Muscle of leg (tissue), 11 donors: ENCODE measurements around the gene GAB2. TPM values are rescaled to one million over a fixed set of nuclear protein-coding genes. Genes with fewer than 3 reads are reported as not detected.
A peak's percentile ranks its signal among the peaks of the same experiment; 100 is the strongest.
"Not testable (repeated sequence)": the region's sequence is repeated elsewhere in the genome, so short reads cannot be mapped to it uniquely, and the experiment has no call there.

Experiments used
- DNase-seq: peaks from one replicate; pipeline ENCODE4 v3.0.0; 2013
- H3K27ac ChIP-seq: one replicate; pipeline ENCODE4 v1.5.1; 2013; ENCODE audit warnings: mild to moderate bottlenecking, low read length, control low read depth
- H3K27me3 ChIP-seq: one replicate; pipeline ENCODE4 v1.6.1; 2013; ENCODE audit warnings: low read length; ENCODE audit not compliant: control insufficient read depth, insufficient read depth
- H3K36me3 ChIP-seq: one replicate; pipeline ENCODE4 v1.6.1; 2013; ENCODE audit warnings: low read length; ENCODE audit not compliant: control insufficient read depth, insufficient read depth
- H3K4me1 ChIP-seq: one replicate; pipeline ENCODE4 v1.6.1; 2013; ENCODE audit warnings: low read length; ENCODE audit not compliant: control insufficient read depth, insufficient read depth
- H3K4me3 ChIP-seq: one replicate; pipeline ENCODE4 v1.5.1; 2013; ENCODE audit warnings: low read length, control low read depth
- H3K9me3 ChIP-seq: replicated peaks from 2 replicates; pipeline ENCODE4 v1.6.1; 2013; ENCODE audit warnings: low read depth, low read length; ENCODE audit not compliant: control insufficient read depth
- WGBS: methylation state at CpG from one replicate; pipeline ENCODE4 v1.1.5; 2013; ENCODE audit warnings: missing lambda C conversion rate; ENCODE audit not compliant: insufficient coverage; 5-methylcytosine and 5-hydroxymethylcytosine counted together
- polyA plus RNA-seq, 8 donors: library from polyadenylated mRNA; unstranded; fragments of 120-200 nt; gene quantifications; one replicate each; pipeline versions ENCODE4 v1.2.1 to v1.2.3, GENCODE V29; 2013; ENCODE audit warnings: inconsistent platforms in 1 of 8, low replicate concordance in 1 of 8; ENCODE audit not compliant: insufficient read length in 8 of 8, insufficient read depth in 1 of 8
- total RNA-seq: library from RNA; stranded (reverse); fragments of 120-200 nt; gene quantifications from one replicate; pipeline ENCODE4 v1.2.4, GENCODE V29; 2013

GAB2 gene
- total and polyA plus RNA-seq, 9 donors, result 9.6 to 18.8 (median 14.2) TPM

GRCh38 chr11:78290293-78291176 is 127.1 kb downstream of the GAB2 start:
- Histone ChIP-seq H3K4me3 (no peak overlapping the region), H3K9me3 (peaks cover 7% of the 10 kb centered on the region), H3K27ac (no peak overlapping the region), H3K27me3 (no peaks in the 10 kb centered on the region), H3K36me3 (no peaks in the 10 kb centered on the region), H3K4me1 (no peaks in the 10 kb centered on the region)
- DNase-seq, result peak; percentile 50
- 100% methylated on average over 2 of the region's 6 CpGs for WGBS

- H3K9me3 ChIP-seq, result peaks cover 7% of the 10 kb centered on the region
- H3K27ac ChIP-seq, result no peak overlapping the region
- no peaks in the 10 kb centered on the region for H3K36me3 ChIP-seq
- no peaks in the 10 kb centered on the region for H3K4me1 ChIP-seq
- H3K4me3 ChIP-seq, result no peak overlapping the region
- DNase-seq, result no peak
- no peaks in the 10 kb centered on the region for H3K27me3 ChIP-seq
- WGBS, result 74% methylated on average over 4 of the region's 7 CpGs
Measured at GRCh38 chr11:78289552-78290292, 127.9 kb downstream of the GAB2 start.

DNA sequence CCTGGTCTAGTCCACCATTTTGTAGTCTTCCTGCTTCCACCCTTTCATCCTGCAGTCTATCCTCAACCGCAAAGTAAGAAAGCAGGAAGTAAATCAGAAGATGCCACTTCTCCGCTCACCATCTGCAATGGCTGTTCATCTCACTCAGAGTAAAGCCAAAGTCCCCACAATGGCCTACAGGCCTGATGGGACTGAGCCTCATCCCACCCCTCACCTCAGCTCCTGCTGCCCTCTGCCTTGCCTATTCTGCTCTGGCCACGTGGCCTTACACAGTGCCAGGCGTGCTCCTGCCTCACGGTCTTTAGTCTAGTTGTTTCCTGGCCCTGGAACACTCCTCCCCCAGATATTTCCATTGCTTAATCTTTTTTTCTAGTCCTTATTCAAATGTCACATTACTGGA is 133.4 kb downstream of the GAB2 start:
- Histone ChIP-seq H3K4me3 (no peak overlapping the region), H3K27ac (no peak overlapping the region), H3K27me3 (no peaks in the 10 kb centered on the region), H3K4me1 (no peaks in the 10 kb centered on the region), H3K9me3 (peaks cover 7% of the 10 kb centered on the region), H3K36me3 (peaks cover 3% of the 10 kb centered on the region)
- DNase-seq, result no peak
- 83% methylated on average over 5 of the region's 5 CpGs for WGBS

DNA sequence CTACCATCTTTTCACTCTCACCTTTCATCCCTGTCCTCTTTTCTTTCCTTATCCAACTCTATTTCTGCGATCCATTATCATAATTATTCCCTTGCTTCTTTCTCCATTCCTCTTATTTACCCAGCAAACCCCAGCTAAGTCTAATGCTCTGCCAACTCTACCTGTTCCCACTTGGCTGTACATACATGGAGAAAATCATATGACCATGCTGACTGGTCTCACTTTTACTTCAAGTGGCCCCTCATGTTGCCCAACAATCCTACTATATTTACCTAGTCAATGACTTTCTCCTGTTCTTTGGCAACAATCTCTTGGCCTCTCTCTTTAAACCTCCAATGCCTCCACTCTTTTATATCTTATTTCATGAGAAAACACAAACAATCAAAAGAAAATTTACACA is 134.8 kb downstream of the GAB2 start:
- peaks cover 3% of the 10 kb centered on the region for H3K36me3 ChIP-seq
- no peak for DNase-seq
- no peaks in the 10 kb centered on the region for H3K4me1 ChIP-seq
- 88% methylated on average over 1 of the region's 1 CpG for WGBS
- H3K27ac ChIP-seq, result no peak overlapping the region
- H3K4me3 ChIP-seq, result no peak overlapping the region
- H3K9me3 ChIP-seq, result no peaks in the 10 kb centered on the region
- H3K27me3 ChIP-seq, result no peaks in the 10 kb centered on the region

- DNase-seq, result no peak
- no peaks in the 10 kb centered on the region for H3K9me3 ChIP-seq
- H3K4me1 ChIP-seq, result peaks cover 5% of the 10 kb centered on the region
- H3K27ac ChIP-seq, result no peak overlapping the region
- 100% methylated on average over 1 of the region's 2 CpGs for WGBS
- no peaks in the 10 kb centered on the region for H3K27me3 ChIP-seq
- H3K4me3 ChIP-seq, result no peak overlapping the region
- H3K36me3 ChIP-seq, result peaks cover 3% of the 10 kb centered on the region
Measured at GRCh38 chr11:78281511-78281910, 136.1 kb downstream of the GAB2 start.

- Histone ChIP-seq H3K27me3 (no peaks in the 10 kb centered on the region), H3K4me1 (peaks cover 5% of the 10 kb centered on the region), H3K27ac (no peak overlapping the region), H3K9me3 (peaks cover 9% of the 10 kb centered on the region), H3K4me3 (no peak overlapping the region), H3K36me3 (peaks cover 3% of the 10 kb centered on the region)
- 48% methylated on average over 3 of the region's 7 CpGs for WGBS
- no peak for DNase-seq
Measured at GRCh38 chr11:78277314-78277994, 140.2 kb downstream of the GAB2 start.

DNA sequence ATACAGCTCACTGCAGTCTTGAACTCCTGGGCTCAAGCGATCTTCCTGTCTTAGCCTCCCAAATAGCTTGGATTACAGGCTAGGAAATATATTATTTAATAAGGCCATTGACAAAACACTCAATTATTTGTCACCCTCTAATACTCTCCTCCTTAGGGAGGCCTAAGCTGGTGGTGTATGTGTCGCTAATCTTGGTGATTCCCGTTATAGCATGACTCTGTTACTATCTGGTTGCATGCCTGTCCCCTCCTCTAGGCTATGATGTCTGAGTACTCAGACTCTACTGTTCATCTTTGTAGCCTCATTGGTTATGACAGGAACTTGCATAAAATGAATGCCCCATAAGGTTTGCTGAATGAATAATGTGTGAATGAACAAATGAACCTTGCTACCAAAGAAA is 141.3 kb downstream of the GAB2 start:
- no peak overlapping the region for H3K27ac ChIP-seq
- H3K4me3 ChIP-seq, result no peak overlapping the region
- H3K4me1 ChIP-seq, result peaks cover 5% of the 10 kb centered on the region
- no peaks in the 10 kb centered on the region for H3K27me3 ChIP-seq
- no CpG with 5 or more reads among the region's 3 CpGs for WGBS
- peaks cover 9% of the 10 kb centered on the region for H3K9me3 ChIP-seq
- DNase-seq, result no peak
- peaks cover 3% of the 10 kb centered on the region for H3K36me3 ChIP-seq

GRCh38 chr11:78274739-78275138 is 142.9 kb downstream of the GAB2 start:
- no CpG with 5 or more reads among the region's 3 CpGs for WGBS
- H3K4me1 ChIP-seq, result peaks cover 5% of the 10 kb centered on the region
- H3K36me3 ChIP-seq, result peaks cover 3% of the 10 kb centered on the region
- no peak for DNase-seq
- peaks cover 9% of the 10 kb centered on the region for H3K9me3 ChIP-seq
- H3K27me3 ChIP-seq, result no peaks in the 10 kb centered on the region
- no peak overlapping the region for H3K27ac ChIP-seq
- no peak overlapping the region for H3K4me3 ChIP-seq

DNA sequence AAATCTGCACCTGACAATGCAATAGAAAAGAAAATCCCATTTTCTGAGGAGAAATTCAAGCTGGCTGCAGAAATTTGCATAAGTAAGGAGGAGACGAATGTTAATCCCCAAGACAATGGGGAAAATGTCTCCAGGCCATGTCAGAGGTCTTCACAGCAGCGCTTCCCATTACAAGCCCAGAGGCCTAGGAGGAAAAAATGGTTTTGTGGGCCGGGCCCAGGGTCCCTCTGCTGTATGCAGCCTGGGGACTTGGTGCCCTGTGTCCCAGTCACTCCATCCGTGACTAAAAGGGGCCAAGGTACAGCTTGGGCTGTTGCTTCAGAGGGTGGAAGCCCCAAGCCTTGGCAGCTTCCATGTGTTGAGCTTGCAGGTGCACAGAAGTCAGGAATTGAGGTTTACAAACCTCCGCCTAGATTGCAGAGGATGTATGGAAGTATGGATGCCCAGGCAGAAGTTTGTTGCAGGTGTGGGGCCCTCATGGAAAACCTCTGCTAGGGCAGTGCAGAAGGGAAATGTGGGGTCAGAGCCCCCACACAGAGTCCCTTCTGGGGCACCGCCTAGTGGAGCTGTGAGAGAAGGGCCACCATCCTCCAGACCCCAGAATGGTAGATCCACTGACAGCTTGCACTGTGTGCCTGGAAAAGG is 144.9 kb downstream of the GAB2 start:
- H3K36me3 ChIP-seq, H3K9me3 ChIP-seq, H3K27me3 ChIP-seq, H3K4me3 ChIP-seq, H3K27ac ChIP-seq, DNase-seq: not testable (repeated sequence)
- peaks cover 10% of the 10 kb centered on the region for H3K4me1 ChIP-seq
- WGBS, result 81% methylated on average over 5 of the region's 6 CpGs
